ENCODE data around the gene SCAND1. TPM values are rescaled to one million over a fixed set of nuclear protein-coding genes. Genes with fewer than 3 reads are reported as not detected.
"Not testable (repeated sequence)": the region's sequence is repeated elsewhere in the genome, so short reads cannot be mapped to it uniquely, and the experiment has no call there.

SCAND1 gene
- total RNA-seq, 4 donors from 2014 or later = 61.1 to 133 (median 83.4) TPM

DNA sequence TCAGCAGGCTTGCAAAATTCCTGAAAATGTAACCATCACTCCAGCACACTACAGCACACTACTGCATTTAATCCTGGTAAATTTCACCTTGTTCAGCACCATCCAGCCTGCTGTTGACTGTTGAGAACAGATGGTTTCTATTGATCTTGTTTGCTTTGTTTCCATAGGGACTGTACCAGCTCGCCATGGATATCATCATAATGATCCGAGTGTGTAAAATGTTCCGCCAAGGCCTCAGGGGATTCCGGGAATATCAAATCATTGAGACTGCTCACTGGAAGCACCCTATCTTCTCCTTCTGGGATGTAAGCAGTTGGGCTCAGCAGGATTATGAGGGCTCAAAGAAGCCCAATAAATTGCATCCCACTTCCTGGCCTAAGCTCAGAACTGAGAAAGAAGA, 18.2 kb upstream of the SCAND1 start:
- no peak overlapping the region for H3K4me3 ChIP-seq
- H3K36me3 ChIP-seq = no peaks in the 10 kb centered on the region
- H3K4me1 ChIP-seq = no peaks in the 10 kb centered on the region
- H3K27ac ChIP-seq = peak overlapping the region in 1 of 4 donors; percentile 26
- no peaks in the 10 kb centered on the region for H3K27me3 ChIP-seq
- TF ChIP-seq POLR2A (IDR thresholded peaks at IDR 0.05) = no peak
- TF ChIP-seq, protein P1, sequence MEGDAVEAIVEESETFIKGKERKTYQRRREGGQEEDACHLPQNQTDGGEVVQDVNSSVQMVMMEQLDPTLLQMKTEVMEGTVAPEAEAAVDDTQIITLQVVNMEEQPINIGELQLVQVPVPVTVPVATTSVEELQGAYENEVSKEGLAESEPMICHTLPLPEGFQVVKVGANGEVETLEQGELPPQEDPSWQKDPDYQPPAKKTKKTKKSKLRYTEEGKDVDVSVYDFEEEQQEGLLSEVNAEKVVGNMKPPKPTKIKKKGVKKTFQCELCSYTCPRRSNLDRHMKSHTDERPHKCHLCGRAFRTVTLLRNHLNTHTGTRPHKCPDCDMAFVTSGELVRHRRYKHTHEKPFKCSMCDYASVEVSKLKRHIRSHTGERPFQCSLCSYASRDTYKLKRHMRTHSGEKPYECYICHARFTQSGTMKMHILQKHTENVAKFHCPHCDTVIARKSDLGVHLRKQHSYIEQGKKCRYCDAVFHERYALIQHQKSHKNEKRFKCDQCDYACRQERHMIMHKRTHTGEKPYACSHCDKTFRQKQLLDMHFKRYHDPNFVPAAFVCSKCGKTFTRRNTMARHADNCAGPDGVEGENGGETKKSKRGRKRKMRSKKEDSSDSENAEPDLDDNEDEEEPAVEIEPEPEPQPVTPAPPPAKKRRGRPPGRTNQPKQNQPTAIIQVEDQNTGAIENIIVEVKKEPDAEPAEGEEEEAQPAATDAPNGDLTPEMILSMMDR (IDR thresholded peaks at IDR 0.05) = no peak
- no peak for DNase-seq
- no peaks in the 10 kb centered on the region for H3K9me3 ChIP-seq

DNA sequence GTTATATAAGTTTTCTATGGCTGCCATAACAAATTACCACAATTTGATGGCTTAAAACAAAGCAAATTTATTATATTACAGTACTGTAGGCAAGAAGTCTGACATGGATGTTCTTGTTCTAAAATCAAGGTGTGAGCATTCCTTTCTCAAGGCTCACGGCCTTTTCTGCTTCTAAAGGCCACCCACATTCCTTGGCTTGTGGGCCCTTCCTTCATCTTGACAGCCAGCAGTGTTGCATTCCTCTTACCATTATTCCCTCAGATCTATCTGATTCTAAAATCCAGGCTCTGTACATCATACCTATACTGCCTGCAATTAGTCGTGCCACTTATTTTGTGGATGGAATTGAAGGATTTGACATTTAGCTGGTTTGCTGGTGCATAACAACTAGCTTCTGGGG, 17.7 kb upstream of the SCAND1 start:
- Histone ChIP-seq H3K4me3 (no peak overlapping the region), H3K27me3 (no peaks in the 10 kb centered on the region), H3K27ac (no peak overlapping the region), H3K36me3 (no peaks in the 10 kb centered on the region), H3K9me3 (no peaks in the 10 kb centered on the region), H3K4me1 (no peaks in the 10 kb centered on the region)
- no peak for DNase-seq
- TF ChIP-seq, protein P1 (IDR thresholded peaks at IDR 0.05) = no peak

DNA sequence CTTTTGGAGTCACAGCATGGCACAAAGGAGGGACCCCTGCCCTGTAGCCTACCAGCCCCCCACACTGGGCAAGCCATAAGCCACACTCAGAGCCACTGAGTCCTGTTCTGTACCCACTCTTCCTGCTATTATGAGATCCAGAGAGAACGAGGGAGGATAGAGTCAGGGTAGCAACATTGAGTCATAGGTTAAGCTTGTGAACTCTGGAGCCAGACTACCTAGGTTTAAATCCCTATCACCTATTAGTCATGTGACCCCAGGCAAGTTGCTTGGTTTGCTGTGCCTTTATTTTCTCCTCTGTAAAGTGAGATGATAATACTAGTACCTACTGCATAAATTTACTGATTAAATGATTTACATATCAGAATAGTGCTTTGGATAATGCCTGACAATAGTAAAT, 14.6 kb upstream of the SCAND1 start:
- no peaks in the 10 kb centered on the region for H3K27me3 ChIP-seq
- H3K4me1 ChIP-seq = no peaks in the 10 kb centered on the region
- no peak overlapping the region for H3K27ac ChIP-seq
- H3K4me3 ChIP-seq = no peak overlapping the region
- TF ChIP-seq, protein P1 (IDR thresholded peaks at IDR 0.05) = no peak
- no peak for TF ChIP-seq POLR2A (IDR thresholded peaks at IDR 0.05)
- no peaks in the 10 kb centered on the region for H3K9me3 ChIP-seq
- H3K36me3 ChIP-seq = no peaks in the 10 kb centered on the region
- DNase-seq = no peak

DNA sequence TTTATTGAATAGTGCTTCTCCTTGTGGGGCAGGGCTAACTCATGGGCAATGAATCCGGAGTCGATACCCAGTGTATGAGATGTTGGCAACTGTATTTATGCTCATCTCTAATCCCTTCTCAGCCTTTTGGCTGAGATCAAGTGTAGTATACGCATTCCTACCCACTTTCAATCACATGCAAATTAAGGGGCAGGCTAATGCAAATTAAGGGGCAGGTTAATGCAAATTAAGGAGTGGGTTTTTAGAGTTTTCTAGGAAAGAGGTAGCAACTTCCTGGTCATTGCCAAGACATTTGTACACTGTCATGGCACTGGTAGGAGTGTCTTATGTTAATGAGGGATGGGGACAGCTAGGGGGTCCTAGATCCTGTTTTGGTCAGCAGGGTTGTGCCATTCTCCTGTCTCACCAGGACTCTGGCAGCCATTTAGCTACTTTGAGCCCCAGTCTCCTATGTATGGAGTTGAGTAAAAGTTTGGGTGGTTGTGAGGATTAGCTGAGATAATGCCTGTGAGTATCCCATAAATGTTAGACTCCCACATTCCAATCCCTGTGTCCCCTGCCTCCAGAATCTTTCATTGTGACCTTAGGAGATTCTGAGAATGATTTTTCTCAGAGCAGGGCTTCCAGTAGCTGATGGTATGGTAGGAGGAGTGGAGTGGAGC, 13.8 kb upstream of the SCAND1 start, which contains the start of gene CNBD2:
Gene CNBD2 (plus strand): TSS at position 612 of the 662 bp plus-strand sequence. CDS start 173 bp downstream, outside the sequence.
- TF ChIP-seq POLR2A (IDR thresholded peaks at IDR 0.05) = no peak
- TF ChIP-seq, protein P1 (IDR thresholded peaks at IDR 0.05) = no peak
- Histone ChIP-seq H3K27me3 (no peaks in the 10 kb centered on the region), H3K4me3 (no peak within 1 kb of the TSS), H3K36me3 (no peaks in the 10 kb centered on the region), H3K27ac (no peak within 1 kb of the TSS), H3K9me3 (no peaks in the 10 kb centered on the region), H3K4me1 (no peaks in the 10 kb centered on the region)
- no peak for DNase-seq

DNA sequence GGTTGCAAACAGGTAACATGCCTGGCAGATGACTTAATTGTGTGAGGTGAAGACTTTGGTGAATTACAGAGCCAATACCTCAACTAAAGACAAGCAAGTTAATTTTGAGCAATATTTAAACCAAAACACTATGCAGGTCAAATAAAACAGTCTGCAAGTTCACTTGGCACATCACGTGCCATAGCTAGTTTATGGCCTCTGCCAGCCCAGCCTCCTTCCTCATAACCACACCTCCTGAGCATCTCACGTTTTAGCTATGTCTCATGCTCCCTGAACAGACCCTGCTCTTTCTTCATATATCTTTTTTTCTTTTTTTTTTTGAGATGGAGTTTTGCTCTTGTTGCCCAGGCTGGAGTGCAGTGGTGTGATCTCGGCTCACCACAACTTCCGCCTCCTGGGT, 9.6 kb upstream of the SCAND1 start:
- no peaks in the 10 kb centered on the region for H3K4me1 ChIP-seq
- no peak overlapping the region for H3K27ac ChIP-seq
- H3K36me3 ChIP-seq = no peaks in the 10 kb centered on the region
- H3K4me3 ChIP-seq = no peak overlapping the region
- H3K27me3 ChIP-seq = no peaks in the 10 kb centered on the region
- TF ChIP-seq, protein P1 (IDR thresholded peaks at IDR 0.05) = no peak
- TF ChIP-seq POLR2A (IDR thresholded peaks at IDR 0.05) = no peak
- H3K9me3 ChIP-seq = no peaks in the 10 kb centered on the region
- DNase-seq = peak in 1 of 3 donors; percentile 60

DNA sequence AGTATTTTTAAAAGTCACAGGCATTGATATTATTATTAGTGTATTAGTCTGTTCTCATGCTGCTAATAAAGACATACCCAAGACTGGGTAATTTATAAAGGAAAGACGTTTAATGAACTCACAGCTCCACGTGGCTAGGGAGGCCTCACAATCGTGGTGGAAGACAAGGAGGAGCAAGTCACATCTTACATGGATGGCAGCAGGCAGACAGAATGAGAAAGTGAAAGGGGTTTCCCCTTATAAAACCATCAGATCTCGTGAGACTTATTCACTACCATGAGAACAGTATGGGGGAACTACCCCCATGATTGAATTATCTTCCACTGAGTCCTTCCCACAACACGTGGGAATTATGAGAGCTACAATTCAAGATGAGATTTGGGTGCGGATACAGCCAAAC, 5.0 kb upstream of the SCAND1 start:
- not testable (repeated sequence) for DNase-seq, H3K4me1 ChIP-seq, H3K36me3 ChIP-seq, H3K27ac ChIP-seq, H3K9me3 ChIP-seq, H3K27me3 ChIP-seq, H3K4me3 ChIP-seq

Measured in Peyer's patch (tissue), 4 donors.